Glomerular visceral epithelial cell (primary cell): Measurements from ENCODE around the gene ZFPM1.

Experiments used
- DNase-seq: peaks from one replicate; pipeline ENCODE4 v3.0.0-alpha.2; 2016; ENCODE audit errors: extremely low spot score

ZFPM1 gene

GRCh38 chr16:88451586-88452481 is 1.2 kb upstream of the ZFPM1 start:
- DNase-seq: peak; percentile 34

GRCh38 chr16:88452482-88453216 is 431 bp upstream of the ZFPM1 start:
- peak; percentile 96 for DNase-seq

GRCh38 chr16:88453611-88454522 is 787 bp downstream of the ZFPM1 start:
- no peak for DNase-seq

- no peak for DNase-seq
These were observed 1.5 kb downstream of the ZFPM1 start for GRCh38 chr16:88454523-88454947.

GRCh38 chr16:88455610-88456355 is 2.7 kb downstream of the ZFPM1 start:
- DNase-seq: peak; percentile 65

GRCh38 chr16:88456356-88457292 is 3.5 kb downstream of the ZFPM1 start:
- DNase-seq: no peak

GRCh38 chr16:88458039-88458772 is 5.1 kb downstream of the ZFPM1 start:
- DNase-seq: no peak

- no peak for DNase-seq
These were observed 5.7 kb downstream of the ZFPM1 start for GRCh38 chr16:88458773-88459235.

GRCh38 chr16:88459366-88460073 is 6.4 kb downstream of the ZFPM1 start:
- DNase-seq: no peak

GRCh38 chr16:88460496-88461330 is 7.6 kb downstream of the ZFPM1 start:
- DNase-seq: no peak

GRCh38 chr16:88461331-88462269 is 8.5 kb downstream of the ZFPM1 start:
- DNase-seq: no peak

- DNase-seq: no peak
These were observed 9.3 kb downstream of the ZFPM1 start for GRCh38 chr16:88462396-88462795.

- no peak for DNase-seq
These were observed 10.3 kb downstream of the ZFPM1 start for GRCh38 chr16:88463411-88463810.

GRCh38 chr16:88464447-88465318 is 11.6 kb downstream of the ZFPM1 start:
- DNase-seq: no peak

GRCh38 chr16:88465387-88465983 is 12.4 kb downstream of the ZFPM1 start:
- DNase-seq: no peak
